ENCODE results near the gene RPL39L.

GRCh38 chr3:187103251-187103650, 36.0 kb downstream of the RPL39L start:
- TF ChIP-seq, protein P1, sequence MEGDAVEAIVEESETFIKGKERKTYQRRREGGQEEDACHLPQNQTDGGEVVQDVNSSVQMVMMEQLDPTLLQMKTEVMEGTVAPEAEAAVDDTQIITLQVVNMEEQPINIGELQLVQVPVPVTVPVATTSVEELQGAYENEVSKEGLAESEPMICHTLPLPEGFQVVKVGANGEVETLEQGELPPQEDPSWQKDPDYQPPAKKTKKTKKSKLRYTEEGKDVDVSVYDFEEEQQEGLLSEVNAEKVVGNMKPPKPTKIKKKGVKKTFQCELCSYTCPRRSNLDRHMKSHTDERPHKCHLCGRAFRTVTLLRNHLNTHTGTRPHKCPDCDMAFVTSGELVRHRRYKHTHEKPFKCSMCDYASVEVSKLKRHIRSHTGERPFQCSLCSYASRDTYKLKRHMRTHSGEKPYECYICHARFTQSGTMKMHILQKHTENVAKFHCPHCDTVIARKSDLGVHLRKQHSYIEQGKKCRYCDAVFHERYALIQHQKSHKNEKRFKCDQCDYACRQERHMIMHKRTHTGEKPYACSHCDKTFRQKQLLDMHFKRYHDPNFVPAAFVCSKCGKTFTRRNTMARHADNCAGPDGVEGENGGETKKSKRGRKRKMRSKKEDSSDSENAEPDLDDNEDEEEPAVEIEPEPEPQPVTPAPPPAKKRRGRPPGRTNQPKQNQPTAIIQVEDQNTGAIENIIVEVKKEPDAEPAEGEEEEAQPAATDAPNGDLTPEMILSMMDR (IDR thresholded peaks at IDR 0.05) = no peak
- TF ChIP-seq POLR2AphosphoS5 (IDR thresholded peaks at IDR 0.05; ENCODE audit: low read depth, low read length) = no peak
- no peak for TF ChIP-seq TCF7L2 (IDR thresholded peaks at IDR 0.05; ENCODE audit: low read depth, low read length)

All from Panc1 (cell line).